Muscle layer of duodenum (tissue), 2 donors: Measurements from ENCODE around the gene LRRC26.

Source experiments
- H3K27ac ChIP-seq: one replicate; pipeline ENCODE4 v1.7.0; 2013; ENCODE audit warnings: mild to moderate bottlenecking, low read length
- H3K27me3 ChIP-seq: one replicate; pipeline ENCODE4 v1.7.0; 2013; ENCODE audit warnings: low read depth, mild to moderate bottlenecking, control low read depth, low read length
- H3K36me3 ChIP-seq, 2 donors: one replicate each; pipeline ENCODE4 v1.7.0; 2013; ENCODE audit warnings: low read length in 2 of 2, control low read depth in 1 of 2, mild to moderate bottlenecking in 1 of 2; ENCODE audit not compliant: insufficient read depth in 2 of 2, control insufficient read depth in 1 of 2
- H3K4me1 ChIP-seq, 2 donors: one replicate each; pipeline ENCODE4 v1.7.0; 2013; ENCODE audit warnings: low read length in 2 of 2, mild to moderate bottlenecking in 2 of 2, control low read depth in 1 of 2, moderate library complexity in 1 of 2; ENCODE audit not compliant: insufficient read depth in 2 of 2, control insufficient read depth in 1 of 2
- H3K4me3 ChIP-seq, 2 donors: one replicate each; pipeline ENCODE4 v1.7.0; 2013; ENCODE audit warnings: low read length in 2 of 2, low read depth in 1 of 2, mild to moderate bottlenecking in 1 of 2
- H3K9me3 ChIP-seq, 2 donors: one replicate each; pipeline ENCODE4 v1.7.0; 2013; ENCODE audit warnings: low read length in 2 of 2, control low read depth in 1 of 2, mild to moderate bottlenecking in 1 of 2; ENCODE audit not compliant: control insufficient read depth in 1 of 2
- donor health status: healthy.

LRRC26 gene, protein sequence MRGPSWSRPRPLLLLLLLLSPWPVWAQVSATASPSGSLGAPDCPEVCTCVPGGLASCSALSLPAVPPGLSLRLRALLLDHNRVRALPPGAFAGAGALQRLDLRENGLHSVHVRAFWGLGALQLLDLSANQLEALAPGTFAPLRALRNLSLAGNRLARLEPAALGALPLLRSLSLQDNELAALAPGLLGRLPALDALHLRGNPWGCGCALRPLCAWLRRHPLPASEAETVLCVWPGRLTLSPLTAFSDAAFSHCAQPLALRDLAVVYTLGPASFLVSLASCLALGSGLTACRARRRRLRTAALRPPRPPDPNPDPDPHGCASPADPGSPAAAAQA

DNA sequence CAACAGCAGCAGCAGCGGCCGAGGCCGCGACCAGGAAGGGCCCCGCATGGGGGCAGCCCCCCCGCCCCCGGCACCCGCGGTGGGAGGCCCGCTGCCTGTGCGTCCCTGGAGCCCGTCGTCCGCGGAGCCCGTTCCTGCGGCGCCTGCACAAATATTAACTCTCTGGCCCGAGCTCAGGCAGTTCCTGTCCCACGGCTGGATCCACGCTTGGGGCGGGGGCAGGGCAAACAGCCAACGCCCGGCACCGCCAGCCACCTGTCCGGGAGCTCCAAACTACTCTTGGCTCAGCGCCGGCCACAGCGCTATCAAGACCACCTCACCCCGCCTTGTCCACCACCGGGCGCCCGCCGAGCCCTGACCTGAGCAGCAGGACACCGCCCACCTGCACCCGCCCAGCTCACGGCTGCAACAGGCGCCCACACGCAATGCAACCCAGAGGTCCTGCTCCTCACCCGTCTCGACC, at the start of gene LRRC26:
Gene LRRC26, minus strand, starts transcription at position 156 of the 463 bp plus-strand sequence. Its CDS starts 108 bp downstream, at position 48.
- H3K4me3 ChIP-seq = peak within 1 kb of the TSS in 1 of 2 donors; percentile 66
- H3K4me1 ChIP-seq = peaks cover 0 to 29% of the 10 kb centered on the region in 2 donors
- no peaks in the 10 kb centered on the region for H3K9me3 ChIP-seq
- peaks cover 26% of the 10 kb centered on the region for H3K27me3 ChIP-seq
- H3K27ac ChIP-seq = no peak within 1 kb of the TSS
- H3K36me3 ChIP-seq = no peaks in the 10 kb centered on the region

DNA sequence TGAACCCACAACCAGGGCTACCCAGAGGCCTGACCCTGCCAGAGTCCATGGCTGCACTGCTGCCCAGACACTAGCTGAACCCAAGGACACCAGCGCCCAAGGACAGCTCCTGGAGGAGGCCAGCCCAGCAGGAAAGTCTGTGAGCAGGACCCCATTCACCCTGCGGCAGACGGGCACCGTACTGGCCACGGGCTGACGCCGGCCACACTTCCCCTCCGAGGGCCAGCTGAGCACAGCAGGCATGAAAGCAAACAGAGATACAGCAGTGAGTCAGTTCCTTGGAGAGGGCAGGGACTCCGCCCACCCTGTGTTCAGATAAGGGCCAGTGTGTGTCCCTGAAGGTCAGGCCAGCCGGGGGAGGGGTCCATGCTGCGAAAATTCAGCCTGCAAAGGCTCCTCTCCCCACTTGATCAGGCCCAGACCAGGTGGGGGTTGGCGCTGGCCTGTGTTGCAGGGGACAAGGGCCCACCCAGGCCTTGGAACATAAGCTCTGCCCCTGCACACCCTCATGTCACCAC, 49.0 kb upstream of the LRRC26 start:
- Histone ChIP-seq H3K36me3 (peaks cover 0 to 8% of the 10 kb centered on the region in 2 donors), H3K4me1 (peaks cover 0 to 14% of the 10 kb centered on the region in 2 donors), H3K27me3 (no peaks in the 10 kb centered on the region), H3K4me3 (no peak overlapping the region), H3K9me3 (no peaks in the 10 kb centered on the region), H3K27ac (no peak overlapping the region)

- H3K27ac ChIP-seq = no peak overlapping the region
- no peaks in the 10 kb centered on the region for H3K9me3 ChIP-seq
- no peak overlapping the region for H3K4me3 ChIP-seq
- H3K36me3 ChIP-seq = peaks cover 0 to 8% of the 10 kb centered on the region in 2 donors
- H3K4me1 ChIP-seq = peaks cover 0 to 12% of the 10 kb centered on the region in 2 donors
- no peaks in the 10 kb centered on the region for H3K27me3 ChIP-seq
Measured at GRCh38 chr9:137218212-137218753, 48.4 kb upstream of the LRRC26 start.

GRCh38 chr9:137217276-137218211, 47.7 kb upstream of the LRRC26 start:
- Histone ChIP-seq H3K36me3 (peaks cover 0 to 8% of the 10 kb centered on the region in 2 donors), H3K27ac (no peak overlapping the region), H3K27me3 (no peaks in the 10 kb centered on the region), H3K4me1 (peaks cover 0 to 7% of the 10 kb centered on the region in 2 donors), H3K4me3 (peak overlapping the region; percentile 11), H3K9me3 (no peaks in the 10 kb centered on the region)

GRCh38 chr9:137216188-137216965, 46.5 kb upstream of the LRRC26 start:
- H3K36me3 ChIP-seq = peaks cover 0 to 8% of the 10 kb centered on the region in 2 donors
- no peaks in the 10 kb centered on the region for H3K27me3 ChIP-seq
- H3K27ac ChIP-seq = no peak overlapping the region
- H3K4me3 ChIP-seq = no peak overlapping the region
- H3K4me1 ChIP-seq = peaks cover 0 to under 1% of the 10 kb centered on the region in 2 donors
- no peaks in the 10 kb centered on the region for H3K9me3 ChIP-seq

DNA sequence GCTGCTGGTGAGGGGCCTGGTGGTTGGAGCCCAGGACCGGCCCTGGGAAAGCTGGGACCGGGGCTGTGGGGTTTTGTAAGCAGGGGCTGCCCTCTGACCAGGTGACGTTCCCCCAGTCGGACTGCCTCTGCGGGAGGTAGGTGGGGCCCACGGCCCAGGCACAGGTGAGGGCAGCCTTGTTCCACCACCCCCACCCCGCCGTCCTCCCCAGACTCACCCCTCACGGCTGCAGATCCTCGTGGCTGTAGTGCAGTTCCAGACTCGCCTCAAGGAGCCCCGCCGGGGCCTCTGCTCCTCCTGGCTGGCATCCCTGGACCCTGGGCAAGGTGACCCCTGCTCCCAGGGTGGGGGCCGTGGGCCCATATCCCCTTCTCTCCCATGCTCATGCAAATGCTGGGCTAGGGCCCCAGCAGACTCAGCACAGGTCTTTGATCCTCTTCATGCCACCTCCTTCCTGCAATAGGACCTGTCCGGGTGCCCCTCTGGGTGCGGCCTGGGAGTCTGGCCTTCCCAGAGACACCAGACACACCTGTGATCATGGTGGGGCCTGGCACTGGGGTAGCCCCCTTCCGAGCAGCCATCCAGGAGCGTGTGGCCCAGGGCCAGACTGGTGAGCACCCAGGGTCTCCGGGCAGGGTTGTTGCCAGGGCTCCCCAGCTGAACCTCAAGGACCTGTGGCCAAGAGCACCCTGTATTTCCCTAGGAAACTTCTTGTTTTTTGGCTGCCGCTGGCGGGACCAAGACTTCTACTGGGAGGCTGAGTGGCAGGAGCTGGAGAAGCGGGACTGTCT, 45.5 kb upstream of the LRRC26 start:
- no peaks in the 10 kb centered on the region for H3K27me3 ChIP-seq

GRCh38 chr9:137214620-137215019, 44.8 kb upstream of the LRRC26 start:
- Histone ChIP-seq H3K9me3 (no peaks in the 10 kb centered on the region), H3K36me3 (peaks cover 0 to 8% of the 10 kb centered on the region in 2 donors), H3K4me3 (no peak overlapping the region), H3K4me1 (no peaks in the 10 kb centered on the region), H3K27me3 (no peaks in the 10 kb centered on the region), H3K27ac (no peak overlapping the region)

More for the DNA sequence above, 45.5 kb upstream of the LRRC26 start:
- H3K36me3 ChIP-seq = peaks cover 0 to 8% of the 10 kb centered on the region in 2 donors
- H3K9me3 ChIP-seq = no peaks in the 10 kb centered on the region
- H3K4me1 ChIP-seq = no peaks in the 10 kb centered on the region
- no peak overlapping the region for H3K27ac ChIP-seq
- H3K4me3 ChIP-seq = no peak overlapping the region

GRCh38 chr9:137213160-137214060, 43.6 kb upstream of the LRRC26 start:
- no peaks in the 10 kb centered on the region for H3K4me1 ChIP-seq
- H3K36me3 ChIP-seq = peaks cover 0 to 18% of the 10 kb centered on the region in 2 donors
- no peaks in the 10 kb centered on the region for H3K9me3 ChIP-seq
- H3K4me3 ChIP-seq = no peak overlapping the region
- no peaks in the 10 kb centered on the region for H3K27me3 ChIP-seq
- H3K27ac ChIP-seq = no peak overlapping the region

DNA sequence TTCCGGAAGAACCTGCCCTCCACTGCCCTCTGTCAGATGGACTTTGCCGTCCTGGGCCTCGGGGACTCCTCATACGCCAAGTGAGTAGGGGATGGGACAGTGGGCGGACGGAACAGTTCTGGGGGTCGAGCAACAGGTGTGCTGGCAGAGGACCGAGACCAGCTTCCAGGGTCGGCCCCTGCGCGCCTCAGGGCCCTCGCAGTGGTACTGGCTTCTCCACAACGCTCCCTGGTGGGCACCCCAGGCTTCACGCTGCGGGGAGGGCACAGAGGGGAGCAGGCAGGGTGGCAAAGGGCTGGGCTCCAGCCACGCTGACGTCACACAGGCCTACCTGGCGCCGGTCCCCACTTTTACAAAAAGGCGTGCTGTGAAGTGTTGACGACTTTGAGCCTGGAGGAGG, 42.7 kb upstream of the LRRC26 start:
- no peaks in the 10 kb centered on the region for H3K9me3 ChIP-seq
- no peaks in the 10 kb centered on the region for H3K27me3 ChIP-seq
- H3K36me3 ChIP-seq = peaks cover 0 to 18% of the 10 kb centered on the region in 2 donors
- no peaks in the 10 kb centered on the region for H3K4me1 ChIP-seq
- H3K4me3 ChIP-seq = no peak overlapping the region
- no peak overlapping the region for H3K27ac ChIP-seq
